HG03520 (cell line): ENCODE data around the gene ARFGAP3.
A peak's percentile ranks its signal among the peaks of the same experiment; 100 is the strongest.

Experiments
- ATAC-seq: cut with Tn5 transposase; IDR thresholded peaks from one replicate; pipeline ENCODE4 v1.9.1; 2021; ENCODE audit warnings: mild to moderate bottlenecking, moderate library complexity; ENCODE audit not compliant: unreplicated experiment

The ARFGAP3 gene

GRCh38 chr22:42856865-42857704, at the start of gene ARFGAP3:
Gene ARFGAP3, minus strand, starts transcription at chr22:42857273. Its CDS starts 91 bp downstream, at chr22:42857182.
- peak; percentile 73 for ATAC-seq

GRCh38 chr22:42905702-42906183, 48.7 kb upstream of the ARFGAP3 start:
- no peak for ATAC-seq

GRCh38 chr22:42905217-42905616, 48.1 kb upstream of the ARFGAP3 start:
- no peak for ATAC-seq

GRCh38 chr22:42904050-42904449, 47.0 kb upstream of the ARFGAP3 start:
- no peak for ATAC-seq

GRCh38 chr22:42902875-42903510, 45.9 kb upstream of the ARFGAP3 start:
- ATAC-seq = no peak

GRCh38 chr22:42901790-42902508, 44.9 kb upstream of the ARFGAP3 start:
- no peak for ATAC-seq

GRCh38 chr22:42897960-42898359, 40.9 kb upstream of the ARFGAP3 start:
- no peak for ATAC-seq

- ATAC-seq = no peak
Observed at GRCh38 chr22:42895541-42895981, 38.5 kb upstream of the ARFGAP3 start.

GRCh38 chr22:42895087-42895486, 38.0 kb upstream of the ARFGAP3 start:
- ATAC-seq = no peak

- no peak for ATAC-seq
Observed at GRCh38 chr22:42893371-42894150, 36.5 kb upstream of the ARFGAP3 start.

- ATAC-seq = no peak
Observed at GRCh38 chr22:42892571-42893316, 35.7 kb upstream of the ARFGAP3 start.

GRCh38 chr22:42892156-42892555, 35.1 kb upstream of the ARFGAP3 start:
- no peak for ATAC-seq

GRCh38 chr22:42891696-42892095, 34.6 kb upstream of the ARFGAP3 start:
- no peak for ATAC-seq

GRCh38 chr22:42891008-42891407, 33.9 kb upstream of the ARFGAP3 start:
- no peak for ATAC-seq

GRCh38 chr22:42889304-42889703, 32.2 kb upstream of the ARFGAP3 start:
- ATAC-seq = peak; percentile 57

GRCh38 chr22:42887523-42888507, 30.7 kb upstream of the ARFGAP3 start:
- ATAC-seq = no peak

GRCh38 chr22:42887120-42887519, 30.0 kb upstream of the ARFGAP3 start:
- ATAC-seq = no peak

GRCh38 chr22:42885446-42885845, 28.4 kb upstream of the ARFGAP3 start:
- no peak for ATAC-seq
